HepG2 (cell line): ENCODE data around the gene KAT6B. TPM values are rescaled to one million over a fixed set of nuclear protein-coding genes. Genes with fewer than 3 reads are reported as not detected.

Experiments
- ATAC-seq: fragments of 200-7000 bp; cut with Tn5 transposase; 3 replicates; pipeline ENCODE4 v1.9.1; 2020; ENCODE audit warnings: mild to moderate bottlenecking, moderate library complexity
- BruUV-seq: library from RNA; stranded (reverse); fragments of 400-500 nt; replicated peaks from 2 replicates; lab custom pipeline; 2021; lab: Mats Ljungman, UMichigan
- CTCF ChIA-PET: fragments of 300-600 bp; formaldehyde crosslinking; extraction: SDS; loops from one replicate; lab custom pipeline; 2021; ENCODE audit warnings: low total read pairs, inconsistent platforms, low intra/inter-chr PET ratio; lab: Yijun Ruan, JAX
- POLR2A ChIA-PET: fragments of 350-600 bp; sonication (Branson Sonifier 250); formaldehyde crosslinking; loops from one replicate; lab custom pipeline; 2020; ENCODE audit warnings: antibody characterized with exemption, inconsistent platforms; lab: Yijun Ruan, JAX
- DNase-seq: peaks from one replicate; pipeline ENCODE4 v3.0.0-alpha.2; 2015; ENCODE audit warnings: low spot score
- FAIRE-seq: peaks from 3 replicates; lab custom pipeline; 2011; peaks lifted over from hg19 to GRCh38; lab: Jason Lieb, UNC
- H2AFZ ChIP-seq: one replicate; pipeline ENCODE4 v1.6.1; 2011; ENCODE audit warnings: low read length, inconsistent platforms
- H3K27ac ChIP-seq: fragments of 300-600 bp; 3 replicates; pipeline ENCODE4 v1.8.0; 2011; ENCODE audit warnings: mixed run types, mild to moderate bottlenecking, mixed read lengths, low read length, inconsistent platforms; ENCODE audit not compliant: insufficient read depth; ENCODE audit errors: extremely low read length
- H3K27me3 ChIP-seq, 2 experiments: fragments of 200-600 bp in 1 of 2; 2 replicates in 1 of 2; 3 replicates in 1 of 2; pipeline versions ENCODE4 v1.6.0 to v1.8.0; 2011; ENCODE audit warnings: low read length in 2 of 2, mild to moderate bottlenecking in 2 of 2, moderate library complexity in 2 of 2, inconsistent platforms in 1 of 2; ENCODE audit not compliant: insufficient read depth in 2 of 2, control insufficient read depth in 1 of 2
- H3K36me3 ChIP-seq, 2 experiments: fragments of 200-600 bp in 1 of 2; replicated peaks in 1 of 2; 2 replicates in 1 of 2; 3 replicates in 1 of 2; pipeline versions ENCODE4 v1.5.1 to v1.8.0; 2011; ENCODE audit warnings: low read length in 2 of 2, inconsistent platforms in 1 of 2; ENCODE audit not compliant: insufficient read depth in 2 of 2, control insufficient read depth in 1 of 2
- H3K4me1 ChIP-seq: 2 replicates; pipeline ENCODE4 v1.5.1; 2012; ENCODE audit warnings: low read length, inconsistent platforms; ENCODE audit not compliant: insufficient read depth
- H3K4me2 ChIP-seq: 2 replicates; pipeline ENCODE4 v1.6.0; 2011; ENCODE audit warnings: low read depth, low read length, inconsistent platforms
- H3K4me3 ChIP-seq, 3 experiments: fragments of 200-600 bp in 1 of 3; sonication (generic), shearing (Covaris generic) in 1 of 3; replicated peaks in 1 of 3; 2 replicates each; pipeline ENCODE4 v1.5.1; 2011 to 2016; ENCODE audit warnings: low read length in 3 of 3, inconsistent platforms in 2 of 3, low read depth in 2 of 3, mild to moderate bottlenecking in 2 of 3, control low read depth in 1 of 3, mixed read lengths in 1 of 3; ENCODE audit not compliant: insufficient read depth in 1 of 3
- H3K79me2 ChIP-seq: one replicate; pipeline ENCODE4 v1.6.1; 2011; ENCODE audit warnings: low read length, inconsistent platforms; ENCODE audit not compliant: insufficient read depth
- H3K9ac ChIP-seq: 2 replicates; pipeline ENCODE4 v1.6.0; 2011; ENCODE audit warnings: mild to moderate bottlenecking, low read depth, low read length, inconsistent platforms; ENCODE audit not compliant: insufficient read depth
- H3K9me3 ChIP-seq: 2 replicates; pipeline ENCODE4 v1.5.1; 2012; ENCODE audit warnings: mild to moderate bottlenecking, low read length
- H4K20me1 ChIP-seq: 2 replicates; pipeline ENCODE4 v1.6.0; 2011; ENCODE audit warnings: inconsistent platforms, mild to moderate bottlenecking, low read length, moderate library complexity; ENCODE audit not compliant: insufficient read depth
- ARNT2 ChIP-seq: sonication (generic); formaldehyde crosslinking; IDR thresholded peaks from 2 replicates; pipeline ENCODE4 v1.8.0; 2022; ENCODE audit warnings: mild to moderate bottlenecking, low read depth, missing genetic modification reagents, moderate library complexity
- ETV6 ChIP-seq: sonication (generic); formaldehyde crosslinking; conservative IDR thresholded peaks from 2 replicates; pipeline ENCODE4 v1.4.0; 2020; ENCODE audit warnings: missing genetic modification reagents
- HINFP ChIP-seq: sonication (generic); formaldehyde crosslinking; IDR thresholded peaks from 2 replicates; pipeline ENCODE4 v1.4.0; 2020; ENCODE audit warnings: low read depth, mild to moderate bottlenecking, missing genetic modification reagents
- HMG20B ChIP-seq: conservative IDR thresholded peaks from 2 replicates; pipeline ENCODE4 v1.6.1; 2016; ENCODE audit warnings: missing genetic modification reagents, missing compliant biosample characterization
- HOMEZ ChIP-seq: IDR thresholded peaks from 2 replicates; pipeline ENCODE4 v1.6.1; 2016; ENCODE audit warnings: low read depth
- KAT7 ChIP-seq: IDR thresholded peaks from 2 replicates; pipeline ENCODE4 v1.6.1; 2018; ENCODE audit warnings: borderline replicate concordance, missing compliant biosample characterization
- MAFG ChIP-seq: sonication (generic); formaldehyde crosslinking; IDR thresholded peaks from 2 replicates; pipeline ENCODE4 v1.5.1; 2020; ENCODE audit warnings: mild to moderate bottlenecking, missing genetic modification reagents
- NFIB ChIP-seq: sonication (generic); formaldehyde crosslinking; IDR thresholded peaks from 2 replicates; pipeline ENCODE4 v1.9.0; 2021; ENCODE audit warnings: missing genetic modification reagents, mild to moderate bottlenecking, borderline replicate concordance
- RNF2 ChIP-seq: fragments of 450-650 bp; conservative IDR thresholded peaks from 2 replicates; pipeline ENCODE4 v1.6.1; 2016; ENCODE audit warnings: low read depth
- SIN3A ChIP-seq: IDR thresholded peaks from 2 replicates; pipeline ENCODE4 v1.6.1; 2011; ENCODE audit warnings: low read depth, mild to moderate bottlenecking, control low read depth, low read length, borderline replicate concordance
- SIN3B ChIP-seq: fragments of 150-350 bp; IDR thresholded peaks from 2 replicates; pipeline ENCODE4 v1.6.1; 2014; ENCODE audit warnings: low read length
- SOX13 ChIP-seq, 3 experiments: fragments of 450-650 bp in 1 of 3; sonication (generic) in 1 of 3; formaldehyde crosslinking in 1 of 3; IDR thresholded peaks in 2 of 3; conservative IDR thresholded peaks in 1 of 3; 2 replicates each; pipeline versions ENCODE4 v1.5.0 to v1.6.1; 2016 to 2020; ENCODE audit warnings: antibody characterized with exemption in 1 of 3, mild to moderate bottlenecking in 1 of 3, missing compliant biosample characterization in 1 of 3, missing genetic modification reagents in 1 of 3, moderate library complexity in 1 of 3
- ZNF225 ChIP-seq: sonication (generic); formaldehyde crosslinking; IDR thresholded peaks from 2 replicates; pipeline ENCODE4 v1.4.0; 2020; ENCODE audit warnings: mild to moderate bottlenecking, missing genetic modification reagents
- ZNF383 ChIP-seq: sonication (generic); formaldehyde crosslinking; IDR thresholded peaks from 2 replicates; pipeline ENCODE4 v1.4.0; 2020; ENCODE audit warnings: missing genetic modification reagents, mild to moderate bottlenecking, borderline replicate concordance
- ZNF451 ChIP-seq: sonication (generic); formaldehyde crosslinking; IDR thresholded peaks from 2 replicates; pipeline ENCODE4 v1.5.0; 2020; ENCODE audit warnings: mild to moderate bottlenecking, missing genetic modification reagents
- ZNF605 ChIP-seq: sonication (generic); formaldehyde crosslinking; IDR thresholded peaks from 2 replicates; pipeline ENCODE4 v1.8.0; 2022; ENCODE audit warnings: mild to moderate bottlenecking, missing genetic modification reagents
- ZNF75D ChIP-seq: sonication (generic); formaldehyde crosslinking; IDR thresholded peaks from 2 replicates; pipeline ENCODE4 v1.8.1; 2023; ENCODE audit warnings: missing genetic modification reagents, mild to moderate bottlenecking, borderline replicate concordance
- ZNF878 ChIP-seq: sonication (generic); formaldehyde crosslinking; IDR thresholded peaks from 2 replicates; pipeline ENCODE4 v1.8.1; 2023; ENCODE audit warnings: mild to moderate bottlenecking, missing genetic modification reagents, moderate library complexity
- WGBS: methylation state at CpG from one replicate; pipeline ENCODE4 v1.1.6; 2017; ENCODE audit warnings: low lambda C conversion rate; 5-methylcytosine and 5-hydroxymethylcytosine counted together
- in situ Hi-C: cut with HindIII; loops from 2 replicates; pipeline ENCODE4 v1.10.0; 2017; ENCODE audit warnings: low pct_unique_long_range_greater_than_20kb; ENCODE audit not compliant: extremely low pct_ligation_motif_present
- intact Hi-C: fragments of 100-400 bp; cut with micrococcal nuclease; formaldehyde crosslinking; loops from one replicate; pipeline ENCODE4 v1.10.0; 2022; ENCODE audit not compliant: unreplicated experiment
- polyA plus RNA-seq, 8 experiments: library from polyadenylated mRNA; depleted of rRNA in 3 of 8; stranded (reverse) in 7 of 8; unstranded in 1 of 8; fragments of >200 nt; fragmentation: Illumina TruSeq in 4 of 8; extraction: Trizol in 4 of 8; gene quantifications; 2 replicates each; pipeline versions ENCODE4 v1.2.1 to v1.2.3, GENCODE V29; 2011 to 2016; ENCODE audit warnings: low read depth in 4 of 8, missing spikeins in 1 of 8, mixed read lengths in 1 of 8; ENCODE audit not compliant: insufficient read depth in 1 of 8
- total RNA-seq, 5 experiments: library from RNA; depleted of rRNA; stranded (reverse); fragments of >200 nt; fragmentation: Illumina TruSeq; extraction: Trizol; gene quantifications; 2 replicates each; pipeline ENCODE4 v1.2.3, GENCODE V29; 2016; ENCODE audit warnings: low read depth in 1 of 5

The KAT6B gene
- total and polyA plus RNA-seq, 2 of the 13 experiments (the other 11 are each of a cell fraction or from before 2014, with no cell fraction given) = 3.0 to 9.5 TPM

- no peak for FAIRE-seq
- DNase-seq = no peak
- 98% methylated on average over 3 of the region's 3 CpGs for WGBS
- H3K4me2 ChIP-seq = no peak overlapping the region
- H3K9ac ChIP-seq = no peak overlapping the region
- H3K4me1 ChIP-seq = peaks cover 16% of the 10 kb centered on the region
- BruUV-seq = no TSS peak
- no peak overlapping the region for H2AFZ ChIP-seq
- intact Hi-C loops = no loop called here
- POLR2A ChIA-PET = no interaction called here
- TF ChIP-seq ZNF878 (CRISPR knock-in tag) (no peak), RNF2 (no peak), HOMEZ (no peak), ZNF225 (CRISPR knock-in tag) (no peak), ARNT2 (CRISPR knock-in tag) (no peak), ZNF383 (CRISPR knock-in tag) (no peak)
- H3K4me3 ChIP-seq = no peak overlapping the region
- H4K20me1 ChIP-seq = no peaks in the 10 kb centered on the region
- peaks cover 41% of the 10 kb centered on the region for H3K79me2 ChIP-seq
- in situ Hi-C loops = no loop called here
- no peaks in the 10 kb centered on the region for H3K9me3 ChIP-seq
- ATAC-seq = no peak
- H3K27ac ChIP-seq = no peak overlapping the region
- H3K36me3 ChIP-seq = no peaks in the 10 kb centered on the region; a peak in 3 of 5 replicates
- CTCF ChIA-PET = no interaction called here
- no peaks in the 10 kb centered on the region for H3K27me3 ChIP-seq
Observed at GRCh38 chr10:74835963-74836362, 9.6 kb downstream of the KAT6B start.

GRCh38 chr10:74836877-74837276, 10.5 kb downstream of the KAT6B start:
- H3K4me1 ChIP-seq = peaks cover 7% of the 10 kb centered on the region
- H3K79me2 ChIP-seq = peaks cover 32% of the 10 kb centered on the region
- H3K4me3 ChIP-seq = no peak overlapping the region
- no TSS peak for BruUV-seq
- DNase-seq = no peak
- H3K9ac ChIP-seq = no peak overlapping the region
- no peak overlapping the region for H2AFZ ChIP-seq
- in situ Hi-C loops = no loop called here
- POLR2A ChIA-PET = no interaction called here
- no peak for ATAC-seq
- H3K9me3 ChIP-seq = no peaks in the 10 kb centered on the region
- CTCF ChIA-PET = no interaction called here
- H3K27ac ChIP-seq = no peak overlapping the region
- H3K27me3 ChIP-seq = no peaks in the 10 kb centered on the region
- FAIRE-seq = no peak
- H3K4me2 ChIP-seq = no peak overlapping the region
- H3K36me3 ChIP-seq = no peaks in the 10 kb centered on the region; a peak in 3 of 5 replicates
- intact Hi-C loops = no loop called here
- 98% methylated on average over 2 of the region's 2 CpGs for WGBS
- H4K20me1 ChIP-seq = no peaks in the 10 kb centered on the region
- TF ChIP-seq HINFP (CRISPR knock-in tag) = no peak
- TF ChIP-seq MAFG = no peak
- TF ChIP-seq ZNF605 (CRISPR knock-in tag) = no peak
- no peak for TF ChIP-seq SIN3B
- TF ChIP-seq ZNF451 (CRISPR knock-in tag) = no peak
- TF ChIP-seq NFIB (CRISPR knock-in tag) = no peak
- TF ChIP-seq SOX13 (IDR thresholded peaks at IDR 0.05) = no peak
- no peak for TF ChIP-seq SOX13 (CRISPR knock-in tag; conservative IDR thresholded peaks at IDR 0.05 in 1 of 2, IDR thresholded peaks at IDR 0.05 in 1 of 2)
- no peak for TF ChIP-seq ETV6 (CRISPR knock-in tag)
- TF ChIP-seq SIN3A = no peak
- no peak for TF ChIP-seq KAT7 (CRISPR knock-in tag)
- no peak for TF ChIP-seq ZNF75D (CRISPR knock-in tag)
- no peak for TF ChIP-seq HMG20B (CRISPR knock-in tag)
